ENCODE results near the gene C1QTNF2. TPM values are rescaled to one million over a fixed set of nuclear protein-coding genes. Genes with fewer than 3 reads are reported as not detected.
A peak's percentile ranks its signal among the peaks of the same experiment; 100 is the strongest.

C1QTNF2 gene
- total and polyA plus RNA-seq, 2 donors from 2014 or later: 1.4 to 2.8 TPM

DNA sequence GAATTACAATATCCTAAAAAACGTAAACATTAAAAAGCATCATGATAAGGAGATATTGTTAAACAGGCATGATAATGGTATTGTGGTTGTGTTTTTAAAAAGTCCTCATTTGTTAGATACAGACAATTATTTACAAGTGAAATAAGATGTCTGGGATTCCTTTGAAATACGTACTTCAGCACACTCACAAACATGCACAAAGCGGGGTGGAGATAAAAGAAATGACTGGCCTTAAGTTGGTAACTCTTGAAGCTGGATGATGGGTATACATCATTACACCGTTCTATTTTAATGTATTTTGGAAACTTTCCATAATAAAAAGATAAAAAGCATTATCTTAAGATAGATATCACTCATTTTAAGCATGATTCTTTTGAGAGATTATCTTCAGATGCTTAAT lies 28.4 kb upstream of the C1QTNF2 start:
- TF ChIP-seq, protein P1, sequence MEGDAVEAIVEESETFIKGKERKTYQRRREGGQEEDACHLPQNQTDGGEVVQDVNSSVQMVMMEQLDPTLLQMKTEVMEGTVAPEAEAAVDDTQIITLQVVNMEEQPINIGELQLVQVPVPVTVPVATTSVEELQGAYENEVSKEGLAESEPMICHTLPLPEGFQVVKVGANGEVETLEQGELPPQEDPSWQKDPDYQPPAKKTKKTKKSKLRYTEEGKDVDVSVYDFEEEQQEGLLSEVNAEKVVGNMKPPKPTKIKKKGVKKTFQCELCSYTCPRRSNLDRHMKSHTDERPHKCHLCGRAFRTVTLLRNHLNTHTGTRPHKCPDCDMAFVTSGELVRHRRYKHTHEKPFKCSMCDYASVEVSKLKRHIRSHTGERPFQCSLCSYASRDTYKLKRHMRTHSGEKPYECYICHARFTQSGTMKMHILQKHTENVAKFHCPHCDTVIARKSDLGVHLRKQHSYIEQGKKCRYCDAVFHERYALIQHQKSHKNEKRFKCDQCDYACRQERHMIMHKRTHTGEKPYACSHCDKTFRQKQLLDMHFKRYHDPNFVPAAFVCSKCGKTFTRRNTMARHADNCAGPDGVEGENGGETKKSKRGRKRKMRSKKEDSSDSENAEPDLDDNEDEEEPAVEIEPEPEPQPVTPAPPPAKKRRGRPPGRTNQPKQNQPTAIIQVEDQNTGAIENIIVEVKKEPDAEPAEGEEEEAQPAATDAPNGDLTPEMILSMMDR (IDR thresholded peaks at IDR 0.05; ENCODE audit: borderline replicate concordance, extremely low read depth, insufficient read depth): no peak

DNA sequence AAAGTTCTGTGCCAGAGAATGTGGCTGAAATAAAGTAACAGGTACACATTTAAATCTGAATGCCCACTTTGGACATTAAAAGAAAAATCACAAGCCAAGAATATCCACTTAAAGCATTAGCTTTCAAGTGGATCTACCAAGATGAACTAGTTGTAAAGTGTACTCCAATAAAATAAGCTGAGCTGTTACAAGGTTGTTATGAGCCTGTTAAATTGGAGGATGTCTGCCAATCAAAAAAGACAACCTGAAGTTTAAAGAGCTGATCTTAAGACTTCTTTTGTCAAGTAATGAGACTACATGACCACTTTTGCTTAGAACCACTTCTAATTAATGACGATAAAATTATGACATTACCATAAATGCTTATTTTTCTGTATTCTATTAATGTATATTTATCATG lies 27.1 kb upstream of the C1QTNF2 start:
- Histone ChIP-seq H3K9me3 (ENCODE audit: control insufficient read depth in 2 of 3, insufficient read depth in 1 of 3, low read length in 3 of 3) (no peaks in the 10 kb centered on the region), H3K27ac (ENCODE audit: low read depth in 2 of 2, low read length in 2 of 2) (no peak overlapping the region), H3K27me3 (ENCODE audit: control insufficient read depth, insufficient read depth, low read length) (no peaks in the 10 kb centered on the region), H3K9ac (ENCODE audit: low read length in 3 of 3) (no peak overlapping the region), H3K36me3 (ENCODE audit: control insufficient read depth in 2 of 3, insufficient read depth in 3 of 3, low read length in 3 of 3) (peaks cover 0 to 3% (median 0%) of the 10 kb centered on the region in 3 donors), H3K4me3 (ENCODE audit: low read length in 3 of 3) (no peak overlapping the region), H3K4me1 (ENCODE audit: control insufficient read depth in 2 of 3, insufficient read depth in 2 of 3, low read depth in 1 of 3, low read length in 3 of 3) (peaks cover 0 to 9% (median 2%) of the 10 kb centered on the region in 3 donors)
- no peak for DNase-seq
- TF ChIP-seq, protein P1 (IDR thresholded peaks at IDR 0.05; ENCODE audit: borderline replicate concordance, extremely low read depth, insufficient read depth): no peak
- intact Hi-C loops (cut with DNase I): no loop called here
- no peak for FAIRE-seq

More for the DNA sequence above, 28.4 kb upstream of the C1QTNF2 start:
- peaks cover 0 to 9% (median 2%) of the 10 kb centered on the region in 3 donors for H3K4me1 ChIP-seq (ENCODE audit: control insufficient read depth in 2 of 3, insufficient read depth in 2 of 3, low read depth in 1 of 3, low read length in 3 of 3)
- peak overlapping the region; percentile 10 to 97 (median 89) for H3K9ac ChIP-seq (ENCODE audit: low read length in 3 of 3)
- H3K9me3 ChIP-seq (ENCODE audit: control insufficient read depth in 2 of 3, insufficient read depth in 1 of 3, low read length in 3 of 3): no peaks in the 10 kb centered on the region
- H3K27ac ChIP-seq (ENCODE audit: low read depth in 2 of 2, low read length in 2 of 2): no peak overlapping the region
- intact Hi-C loops (cut with DNase I): no loop called here
- FAIRE-seq (no peak), DNase-seq (peak in 1 of 5 donors; percentile 36)
- peak overlapping the region; percentile 4 to 97 (median 89) for H3K4me3 ChIP-seq (ENCODE audit: low read length in 3 of 3)
- H3K27me3 ChIP-seq (ENCODE audit: control insufficient read depth, insufficient read depth, low read length): no peaks in the 10 kb centered on the region
- H3K36me3 ChIP-seq (ENCODE audit: control insufficient read depth in 2 of 3, insufficient read depth in 3 of 3, low read length in 3 of 3): peaks cover 0 to 9% (median 7%) of the 10 kb centered on the region in 3 donors

DNA sequence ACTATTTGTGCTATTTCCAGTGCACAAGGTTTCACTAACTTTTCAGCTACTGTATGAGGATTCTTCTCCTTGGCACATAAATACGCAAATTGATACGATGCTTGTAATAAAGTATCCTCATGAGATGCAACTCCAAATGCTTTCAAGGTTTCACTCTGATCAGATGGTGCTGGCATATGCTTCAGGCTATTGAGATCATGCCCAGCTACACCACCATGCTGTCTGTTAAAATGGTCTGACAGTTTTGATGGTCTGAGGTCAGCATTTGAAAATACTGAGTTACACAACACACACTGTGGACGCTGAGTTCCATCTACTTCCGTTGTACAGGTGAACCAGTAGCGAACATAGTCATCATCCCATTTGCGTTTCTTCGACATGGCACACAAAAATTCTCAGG lies 24.7 kb upstream of the C1QTNF2 start:
- Histone ChIP-seq H3K9ac (ENCODE audit: low read length in 3 of 3) (no peak overlapping the region), H3K9me3 (ENCODE audit: control insufficient read depth in 2 of 3, insufficient read depth in 1 of 3, low read length in 3 of 3) (no peaks in the 10 kb centered on the region), H3K27me3 (ENCODE audit: control insufficient read depth, insufficient read depth, low read length) (no peaks in the 10 kb centered on the region), H3K4me3 (ENCODE audit: low read length in 3 of 3) (no peak overlapping the region), H3K4me1 (ENCODE audit: control insufficient read depth in 2 of 3, insufficient read depth in 2 of 3, low read depth in 1 of 3, low read length in 3 of 3) (peaks cover 0 to 6% (median 2%) of the 10 kb centered on the region in 3 donors), H3K36me3 (ENCODE audit: control insufficient read depth in 2 of 3, insufficient read depth in 3 of 3, low read length in 3 of 3) (no peaks in the 10 kb centered on the region), H3K27ac (ENCODE audit: low read depth in 2 of 2, low read length in 2 of 2) (no peak overlapping the region)
- intact Hi-C loops (cut with DNase I): no loop called here
- no peak for FAIRE-seq
- TF ChIP-seq, protein P1 (IDR thresholded peaks at IDR 0.05; ENCODE audit: borderline replicate concordance, extremely low read depth, insufficient read depth): no peak
- DNase-seq: no peak
